ENCODE results near the gene MECP2.

The MECP2 gene

DNA sequence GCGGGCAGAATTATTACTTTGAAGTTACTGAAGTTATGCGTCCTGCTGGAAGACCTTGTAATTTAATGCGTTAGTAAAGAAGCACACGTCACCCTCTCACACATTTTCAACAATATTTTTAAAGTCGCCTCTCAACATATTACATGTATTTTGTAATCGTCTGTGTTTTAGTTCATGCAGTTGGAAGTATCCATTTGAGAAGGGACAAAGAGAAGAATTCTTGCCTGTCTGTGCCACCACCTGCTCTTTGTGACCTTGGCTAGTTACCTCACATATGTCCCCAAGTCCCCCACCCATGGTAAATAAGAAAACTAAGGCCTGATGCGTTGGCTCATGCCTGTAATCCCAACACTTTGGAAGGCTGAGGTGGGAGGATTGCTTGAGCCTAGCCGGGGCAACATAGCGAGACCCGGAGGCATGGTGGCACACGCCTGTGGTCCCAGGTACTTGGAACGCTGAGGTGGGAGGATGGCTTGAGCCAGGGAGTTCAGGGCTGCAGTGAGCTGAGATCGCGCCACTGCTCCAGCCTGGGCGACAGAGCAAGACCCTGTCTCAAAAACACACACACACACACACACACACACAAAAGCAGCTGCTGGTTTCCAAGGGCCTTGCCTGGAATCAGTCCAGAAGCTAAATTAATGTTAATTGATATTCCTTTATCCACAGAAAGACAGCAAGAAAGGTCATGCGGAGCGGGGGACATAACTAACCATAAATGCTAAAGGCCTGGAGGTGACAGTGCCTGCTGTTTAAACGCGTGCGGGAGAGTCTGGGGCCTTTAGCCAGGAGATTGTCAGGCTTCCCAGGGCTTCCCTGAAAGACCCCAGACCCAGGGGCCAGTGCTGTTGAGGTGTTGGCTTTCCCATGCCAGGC, 124.2 kb downstream of the MECP2 start:
- H3K4me3 ChIP-seq (ENCODE audit: low read length) = peak overlapping the region; percentile 65
- TF ChIP-seq, protein P1, sequence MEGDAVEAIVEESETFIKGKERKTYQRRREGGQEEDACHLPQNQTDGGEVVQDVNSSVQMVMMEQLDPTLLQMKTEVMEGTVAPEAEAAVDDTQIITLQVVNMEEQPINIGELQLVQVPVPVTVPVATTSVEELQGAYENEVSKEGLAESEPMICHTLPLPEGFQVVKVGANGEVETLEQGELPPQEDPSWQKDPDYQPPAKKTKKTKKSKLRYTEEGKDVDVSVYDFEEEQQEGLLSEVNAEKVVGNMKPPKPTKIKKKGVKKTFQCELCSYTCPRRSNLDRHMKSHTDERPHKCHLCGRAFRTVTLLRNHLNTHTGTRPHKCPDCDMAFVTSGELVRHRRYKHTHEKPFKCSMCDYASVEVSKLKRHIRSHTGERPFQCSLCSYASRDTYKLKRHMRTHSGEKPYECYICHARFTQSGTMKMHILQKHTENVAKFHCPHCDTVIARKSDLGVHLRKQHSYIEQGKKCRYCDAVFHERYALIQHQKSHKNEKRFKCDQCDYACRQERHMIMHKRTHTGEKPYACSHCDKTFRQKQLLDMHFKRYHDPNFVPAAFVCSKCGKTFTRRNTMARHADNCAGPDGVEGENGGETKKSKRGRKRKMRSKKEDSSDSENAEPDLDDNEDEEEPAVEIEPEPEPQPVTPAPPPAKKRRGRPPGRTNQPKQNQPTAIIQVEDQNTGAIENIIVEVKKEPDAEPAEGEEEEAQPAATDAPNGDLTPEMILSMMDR (conservative IDR thresholded peaks at IDR 0.05; ENCODE audit: low read length) = no peak
- no peak for DNase-seq (ENCODE audit: low read depth)

DNA sequence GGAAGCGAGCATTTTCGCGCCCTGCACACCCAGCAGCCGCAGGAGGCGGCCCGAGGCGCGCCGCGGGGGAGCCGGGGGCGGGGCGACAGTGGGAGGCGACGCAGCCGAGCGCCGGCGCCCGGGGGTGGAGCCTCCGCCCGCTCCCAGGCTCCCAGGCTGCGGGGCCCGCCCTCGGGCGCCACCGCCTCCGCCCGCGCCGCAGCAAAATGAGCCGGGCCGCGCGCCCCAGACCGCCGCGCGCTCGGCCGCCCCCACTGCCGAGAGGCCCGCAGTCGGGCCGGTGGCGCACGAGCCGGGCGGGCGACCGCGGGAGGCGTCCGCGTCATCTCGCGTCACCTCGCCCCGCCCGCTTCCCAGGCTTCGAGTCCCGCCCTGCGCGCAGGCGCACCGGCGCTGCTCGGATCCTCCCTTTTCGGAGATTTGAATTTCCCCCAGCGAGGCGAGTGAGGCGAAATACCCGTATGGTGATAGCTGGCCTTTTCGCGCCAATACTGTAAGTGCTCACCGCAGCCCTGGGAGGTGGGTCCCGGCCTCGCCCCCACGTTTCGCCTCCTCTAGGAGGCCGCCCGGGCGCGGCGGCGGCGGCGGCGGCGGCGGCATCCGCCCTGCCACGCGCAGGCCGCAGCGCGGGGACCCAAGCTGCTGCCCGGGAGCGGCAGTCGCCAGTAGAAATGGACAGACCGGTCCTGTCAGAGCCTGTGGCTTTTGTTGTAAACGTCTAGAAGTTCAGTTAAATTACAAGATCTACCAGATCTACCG, 125.0 kb downstream of the MECP2 start, which contains the start of gene TMEM187:
Gene TMEM187 (plus strand): TSS at position 387 of the 759 bp plus-strand sequence. CDS start 9,309 bp downstream, outside the sequence.
- peak; percentile 75 for DNase-seq (ENCODE audit: low read depth)
- TF ChIP-seq, protein P1 (conservative IDR thresholded peaks at IDR 0.05; ENCODE audit: low read length) = no peak
- peak within 1 kb of the TSS; percentile 89 for H3K4me3 ChIP-seq (ENCODE audit: low read length)

All from AG10803 (cell line).